ENCODE data around the gene INTS11. TPM values are rescaled to one million over a fixed set of nuclear protein-coding genes. Genes with fewer than 3 reads are reported as not detected.

INTS11 gene
- total RNA-seq, 1 donor from 2014 or later: 84.8 TPM

GRCh38 chr1:1357871-1358432 lies 33.5 kb upstream of the INTS11 start:
- Mint-ChIP-seq H3K27ac (ENCODE audit: unreplicated experiment) (peak overlapping the region; percentile 96), H3K36me3 (ENCODE audit: low read depth, unreplicated experiment) (peaks cover 3% of the 10 kb centered on the region), H3K27me3 (ENCODE audit: low read depth, unreplicated experiment) (peaks cover 2% of the 10 kb centered on the region), H3K4me3 (ENCODE audit: unreplicated experiment) (peak overlapping the region; percentile 83), H3K9me3 (ENCODE audit: unreplicated experiment) (no peaks in the 10 kb centered on the region), H3K4me1 (ENCODE audit: low read depth, unreplicated experiment) (peaks cover 24% of the 10 kb centered on the region)
- H3K36me3 ChIP-seq (ENCODE audit: insufficient read depth, low read length): peaks cover 4% of the 10 kb centered on the region
- peak overlapping the region; percentile 97 for H3K4me2 ChIP-seq (ENCODE audit: low read length)
- DNase-seq (ENCODE audit: low read depth) (peak; percentile 5), FAIRE-seq (no peak)
- peak overlapping the region; percentile 4 for H2AFZ ChIP-seq (ENCODE audit: low read depth, low read length)
- peaks cover 51% of the 10 kb centered on the region for H3K4me1 ChIP-seq (ENCODE audit: insufficient read depth, low read length)
- H3K27ac ChIP-seq (ENCODE audit: low read depth, low read length): peak overlapping the region; percentile 96
- no peaks in the 10 kb centered on the region for H3K27me3 ChIP-seq (ENCODE audit: insufficient read depth, low read length)
- peaks cover 32% of the 10 kb centered on the region for H4K20me1 ChIP-seq (ENCODE audit: insufficient read depth, low read length)
- peaks cover 43% of the 10 kb centered on the region for H3K79me2 ChIP-seq (ENCODE audit: insufficient read depth, low read length)
- H3K4me3 ChIP-seq (ENCODE audit: insufficient read depth, low read depth, low read length): peak overlapping the region; percentile 83
- peak overlapping the region; percentile 95 for H3K9ac ChIP-seq (ENCODE audit: low read length)
- TF ChIP-seq EZH2 (IDR thresholded peaks at IDR 0.05; ENCODE audit: insufficient read depth, low read length) (no peak), CTCF (IDR thresholded peaks at IDR 0.05; ENCODE audit: insufficient read depth, low read depth, low read length) (no peak)
- no peaks in the 10 kb centered on the region for H3K9me3 ChIP-seq (ENCODE audit: insufficient read depth, low read depth, low read length)

GRCh38 chr1:1356796-1357401 lies 32.4 kb upstream of the INTS11 start:
- Histone ChIP-seq H4K20me1 (ENCODE audit: insufficient read depth, low read length) (peaks cover 42% of the 10 kb centered on the region), H3K9me3 (ENCODE audit: insufficient read depth, low read depth, low read length) (no peaks in the 10 kb centered on the region), H3K36me3 (ENCODE audit: insufficient read depth, low read length) (peaks cover 11% of the 10 kb centered on the region), H3K27ac (ENCODE audit: low read depth, low read length) (peak overlapping the region; percentile 96), H3K9ac (ENCODE audit: low read length) (peak overlapping the region; percentile 95), H3K4me3 (ENCODE audit: insufficient read depth, low read depth, low read length) (peak overlapping the region; percentile 83), H3K79me2 (ENCODE audit: insufficient read depth, low read length) (peaks cover 51% of the 10 kb centered on the region), H3K27me3 (ENCODE audit: insufficient read depth, low read length) (no peaks in the 10 kb centered on the region), H3K4me2 (ENCODE audit: low read length) (peak overlapping the region; percentile 97), H2AFZ (ENCODE audit: low read depth, low read length) (no peak overlapping the region), H3K4me1 (ENCODE audit: insufficient read depth, low read length) (peaks cover 48% of the 10 kb centered on the region)
- H3K27ac Mint-ChIP-seq (ENCODE audit: unreplicated experiment): peak overlapping the region; percentile 96
- peak overlapping the region; percentile 83 for H3K4me3 Mint-ChIP-seq (ENCODE audit: unreplicated experiment)
- TF ChIP-seq CTCF (IDR thresholded peaks at IDR 0.05; ENCODE audit: insufficient read depth, low read depth, low read length): no peak
- TF ChIP-seq EZH2 (IDR thresholded peaks at IDR 0.05; ENCODE audit: insufficient read depth, low read length): no peak
- peaks cover 2% of the 10 kb centered on the region for H3K27me3 Mint-ChIP-seq (ENCODE audit: low read depth, unreplicated experiment)
- peaks cover 6% of the 10 kb centered on the region for H3K36me3 Mint-ChIP-seq (ENCODE audit: low read depth, unreplicated experiment)
- DNase-seq (ENCODE audit: low read depth) (no peak), FAIRE-seq (no peak)
- no peaks in the 10 kb centered on the region for H3K9me3 Mint-ChIP-seq (ENCODE audit: unreplicated experiment)
- peaks cover 27% of the 10 kb centered on the region for H3K4me1 Mint-ChIP-seq (ENCODE audit: low read depth, unreplicated experiment)

All from astrocyte (in vitro differentiated cells and primary cell).